H1 (cell line): ENCODE results near the gene PEPD. TPM values are rescaled to one million over a fixed set of nuclear protein-coding genes. Genes with fewer than 3 reads are reported as not detected.
A peak's percentile ranks its signal among the peaks of the same experiment; 100 is the strongest.

ENCODE experiments used
- CTCF ChIA-PET: fragments of 300-600 bp; sonication (Branson Sonifier 250); formaldehyde crosslinking; loops from one replicate; lab custom pipeline; 2021; ENCODE audit not compliant: partially characterized antibody; lab: Charles Lee
- POLR2A ChIA-PET: fragments of 300-600 bp; sonication (Branson Sonifier 250); formaldehyde crosslinking; loops from one replicate; lab custom pipeline; 2021; ENCODE audit warnings: inconsistent platforms; ENCODE audit not compliant: partially characterized antibody; lab: Charles Lee
- DNase-seq, 2 experiments: peaks; one replicate each; pipeline versions ENCODE4 v3.0.0 to v3.0.0-alpha.2; 2010 to 2022; ENCODE audit warnings: low spot score in 2 of 2, low read depth in 1 of 2, mixed read lengths in 1 of 2
- FAIRE-seq: peaks from 2 replicates; lab custom pipeline; 2011; peaks lifted over from hg19 to GRCh38; lab: Jason Lieb, UNC
- H2AFZ ChIP-seq: 2 replicates; pipeline ENCODE4 v1.8.1; 2012; ENCODE audit warnings: low read length, inconsistent platforms
- H2AK5ac ChIP-seq: 2 replicates; pipeline ENCODE4 v1.6.1; 2013; ENCODE audit warnings: low read depth, low read length
- H2BK120ac ChIP-seq: replicated peaks from 2 replicates; pipeline ENCODE3; 2013; ENCODE audit warnings: low read depth, low read length, inconsistent platforms
- H2BK12ac ChIP-seq: 2 replicates; pipeline ENCODE4 v1.6.1; 2013; ENCODE audit warnings: low read depth, low read length
- H2BK15ac ChIP-seq: 2 replicates; pipeline ENCODE4 v1.6.1; 2013; ENCODE audit warnings: low read length
- H2BK20ac ChIP-seq: 2 replicates; pipeline ENCODE4 v1.6.1; 2013; ENCODE audit warnings: low read length
- H2BK5ac ChIP-seq: 2 replicates; pipeline ENCODE4 v1.6.1; 2013; ENCODE audit warnings: low read depth, low read length
- H3K14ac ChIP-seq: 2 replicates; pipeline ENCODE4 v1.6.1; 2013; ENCODE audit warnings: inconsistent platforms; ENCODE audit not compliant: insufficient read length
- H3K18ac ChIP-seq: 2 replicates; pipeline ENCODE4 v1.6.1; 2013; ENCODE audit warnings: low read length; ENCODE audit errors: extremely low read depth
- H3K23ac ChIP-seq: 2 replicates; pipeline ENCODE4 v1.6.1; 2013; ENCODE audit warnings: inconsistent platforms; ENCODE audit not compliant: insufficient read length
- H3K23me2 ChIP-seq: 2 replicates; pipeline ENCODE4 v1.6.1; 2013; ENCODE audit warnings: low read depth, low read length
- H3K27ac ChIP-seq: 2 replicates; pipeline ENCODE4 v1.6.1; 2011; ENCODE audit warnings: low read depth, low read length, inconsistent platforms
- H3K27me3 ChIP-seq, 4 experiments: replicated peaks in 1 of 4; 1 replicate in 1 of 4; 2 replicates in 3 of 4; pipeline versions ENCODE4 v1.6.1 to v1.8.1; 2011 to 2013; ENCODE audit warnings: low read length in 3 of 4, mild to moderate bottlenecking in 3 of 4, inconsistent platforms in 2 of 4, mixed read lengths in 2 of 4, moderate library complexity in 1 of 4; ENCODE audit not compliant: control insufficient read depth in 3 of 4, insufficient read depth in 3 of 4; ENCODE audit errors: extremely low read depth in 1 of 4
- H3K36me3 ChIP-seq, 4 experiments: 2 replicates each; pipeline versions ENCODE4 v1.6.1 to v1.8.1; 2011 to 2013; ENCODE audit warnings: mild to moderate bottlenecking in 4 of 4, low read length in 3 of 4, moderate library complexity in 2 of 4, control low read depth in 1 of 4, inconsistent platforms in 1 of 4; ENCODE audit not compliant: insufficient read depth in 4 of 4, control insufficient read depth in 2 of 4
- H3K4ac ChIP-seq: replicated peaks from 2 replicates; pipeline ENCODE3; 2013; ENCODE audit warnings: low read length, low read depth, mixed read lengths, inconsistent platforms; ENCODE audit not compliant: insufficient read length
- H3K4me1 ChIP-seq, 4 experiments: replicated peaks in 1 of 4; 1 replicate in 1 of 4; 2 replicates in 3 of 4; pipeline versions ENCODE4 v1.6.1 to v1.8.1; 2011 to 2013; ENCODE audit warnings: low read length in 3 of 4, inconsistent platforms in 2 of 4, mixed read lengths in 1 of 4; ENCODE audit not compliant: insufficient read depth in 4 of 4, control insufficient read depth in 3 of 4
- H3K4me2 ChIP-seq, 2 experiments: 2 replicates each; pipeline versions ENCODE4 v1.6.1 to v1.8.1; 2011 to 2013; ENCODE audit warnings: low read depth in 2 of 2, low read length in 2 of 2, control low read depth in 1 of 2, inconsistent platforms in 1 of 2, mild to moderate bottlenecking in 1 of 2; ENCODE audit not compliant: insufficient read depth in 1 of 2
- H3K4me3 ChIP-seq, 4 experiments: fragments of 200-600, 300-600 bp in 1 of 4; sonication (generic), shearing (Covaris generic), sonication (Bioruptor Twin) in 1 of 4; 2 replicates each; pipeline versions ENCODE4 v1.5.1 to v1.8.1; 2011 to 2016; ENCODE audit warnings: low read length in 4 of 4, low read depth in 3 of 4, control low read depth in 2 of 4, inconsistent platforms in 2 of 4, mild to moderate bottlenecking in 2 of 4, mixed read lengths in 1 of 4, moderate library complexity in 1 of 4; ENCODE audit not compliant: insufficient read depth in 2 of 4; ENCODE audit errors: extremely low read depth in 1 of 4
- H3K56ac ChIP-seq: replicated peaks from 2 replicates; pipeline ENCODE3; 2013; ENCODE audit warnings: low read depth, mild to moderate bottlenecking, mixed read lengths, low read length, inconsistent platforms; ENCODE audit not compliant: insufficient read length
- H3K79me1 ChIP-seq: 2 replicates; pipeline ENCODE4 v1.6.1; 2013; ENCODE audit warnings: low read depth, low read length, control low read depth
- H3K79me2 ChIP-seq, 2 experiments: 2 replicates each; pipeline versions ENCODE4 v1.6.1 to v1.8.1; 2012 to 2013; ENCODE audit warnings: low read length in 2 of 2, mild to moderate bottlenecking in 2 of 2, inconsistent platforms in 1 of 2; ENCODE audit not compliant: insufficient read depth in 2 of 2, control insufficient read depth in 1 of 2
- H3K9ac ChIP-seq, 4 experiments: replicated peaks in 1 of 4; 1 replicate in 1 of 4; 2 replicates in 3 of 4; pipeline versions ENCODE4 v1.6.1 to v1.8.1; 2011 to 2013; ENCODE audit warnings: low read depth in 3 of 4, low read length in 3 of 4, control low read depth in 2 of 4, mild to moderate bottlenecking in 2 of 4, moderate library complexity in 2 of 4, inconsistent platforms in 1 of 4; ENCODE audit errors: extremely low read depth in 1 of 4
- H3K9me3 ChIP-seq, 2 experiments: 2 replicates each; pipeline versions ENCODE4 v1.6.1 to v1.8.1; 2012 to 2013; ENCODE audit warnings: mild to moderate bottlenecking in 2 of 2, moderate library complexity in 2 of 2, control low read depth in 1 of 2, inconsistent platforms in 1 of 2, low read depth in 1 of 2, low read length in 1 of 2, mixed read lengths in 1 of 2; ENCODE audit not compliant: insufficient read depth in 2 of 2
- H4K20me1 ChIP-seq, 2 experiments: replicated peaks in 1 of 2; 2 replicates each; pipeline versions ENCODE3 to v1.8.1; 2011 to 2013; ENCODE audit warnings: inconsistent platforms in 2 of 2, low read length in 2 of 2, mild to moderate bottlenecking in 1 of 2; ENCODE audit not compliant: insufficient read depth in 2 of 2, control insufficient read depth in 1 of 2
- H4K5ac ChIP-seq: 2 replicates; pipeline ENCODE4 v1.6.1; 2013; ENCODE audit warnings: low read length, low read depth, mixed read lengths, inconsistent platforms; ENCODE audit not compliant: insufficient read length
- H4K8ac ChIP-seq: 2 replicates; pipeline ENCODE4 v1.8.0; 2013; ENCODE audit warnings: mild to moderate bottlenecking, moderate library complexity, low read length, inconsistent platforms; ENCODE audit not compliant: insufficient read depth; ENCODE audit errors: extremely low read depth
- H4K91ac ChIP-seq: replicated peaks from 2 replicates; pipeline ENCODE3; 2013; ENCODE audit warnings: low read length, mixed read lengths, inconsistent platforms; ENCODE audit not compliant: insufficient read length
- BRCA1 ChIP-seq: IDR thresholded peaks from 2 replicates; pipeline ENCODE4 v1.6.1; 2012; ENCODE audit warnings: low read depth, low read length, improper control_type of control experiment
- CHD1 ChIP-seq: IDR thresholded peaks from 2 replicates; pipeline ENCODE4 v1.6.1; 2012; ENCODE audit warnings: low read depth, low read length, improper control_type of control experiment
- POU5F1 ChIP-seq: IDR thresholded peaks from 2 replicates; pipeline ENCODE4 v1.6.1; 2011; ENCODE audit warnings: low read depth, mild to moderate bottlenecking, low read length, moderate library complexity
- RAD21 ChIP-seq, 2 experiments: IDR thresholded peaks in 1 of 2; conservative IDR thresholded peaks in 1 of 2; 2 replicates each; pipeline ENCODE4 v1.6.1; 2011; ENCODE audit warnings: low read depth in 2 of 2, low read length in 2 of 2, improper control_type of control experiment in 1 of 2, inconsistent platforms in 1 of 2, mild to moderate bottlenecking in 1 of 2, moderate library complexity in 1 of 2
- RFX5 ChIP-seq: IDR thresholded peaks from 2 replicates; pipeline ENCODE4 v1.6.1; 2011; ENCODE audit warnings: low read depth, low read length, improper control_type of control experiment, borderline replicate concordance
- RXRA ChIP-seq: IDR thresholded peaks from 2 replicates; pipeline ENCODE4 v1.6.1; 2011; ENCODE audit warnings: low read depth, mild to moderate bottlenecking, low read length, moderate library complexity; ENCODE audit not compliant: insufficient read depth
- SIN3A ChIP-seq, 2 experiments: IDR thresholded peaks in 1 of 2; conservative IDR thresholded peaks in 1 of 2; 2 replicates each; pipeline ENCODE4 v1.6.1; 2011 to 2012; ENCODE audit warnings: low read length in 2 of 2, improper control_type of control experiment in 1 of 2, low read depth in 1 of 2, mild to moderate bottlenecking in 1 of 2
- SIX5 ChIP-seq: IDR thresholded peaks from 2 replicates; pipeline ENCODE4 v1.6.1; 2011; ENCODE audit warnings: mild to moderate bottlenecking, low read depth, low read length
- SP2 ChIP-seq: IDR thresholded peaks from 2 replicates; pipeline ENCODE4 v1.6.1; 2012; ENCODE audit warnings: mild to moderate bottlenecking, low read length, inconsistent platforms
- TAF7 ChIP-seq: optimal IDR thresholded peaks from 2 replicates; pipeline ENCODE3; 2011; ENCODE audit warnings: low read depth, mild to moderate bottlenecking, inconsistent platforms, low read length, moderate library complexity, borderline replicate concordance
- YY1 ChIP-seq: IDR thresholded peaks from 2 replicates; pipeline ENCODE4 v1.6.1; 2011; ENCODE audit warnings: low read depth, mild to moderate bottlenecking, low read length
- WGBS, 2 experiments: shearing (Covaris generic) in 1 of 2; methylation state at CpG; one replicate each; pipeline versions ENCODE4 v1.1.6 to v1.1.7; 2013 to 2015; ENCODE audit warnings: low lambda C conversion rate in 2 of 2, mixed read lengths in 2 of 2, inconsistent platforms in 1 of 2, low coverage in 1 of 2, missing lambda C conversion rate in 1 of 2; ENCODE audit not compliant: insufficient replicate concordance in 2 of 2, insufficient coverage in 1 of 2, insufficient read length in 1 of 2; ENCODE audit errors: extremely low coverage in 1 of 2, missing lambda C conversion rate in 1 of 2; 5-methylcytosine and 5-hydroxymethylcytosine counted together
- polyA plus RNA-seq, 7 experiments: library from polyadenylated mRNA; depleted of rRNA in 3 of 7; stranded (reverse) in 5 of 7; unstranded in 2 of 7; fragments of >200 nt in 5 of 7; fragments of 200-250 nt in 2 of 7; gene quantifications; 1 replicate in 5 of 7; 2 replicates in 1 of 7; 4 replicates in 1 of 7; pipeline versions ENCODE4 v1.2.1 to v1.2.3, GENCODE V29; 2011 to 2013; ENCODE audit warnings: missing spikeins in 2 of 7, mixed read lengths in 2 of 7
- total RNA-seq: library from RNA; stranded (reverse); fragmentation: NEBNext Ultra II Directional; extraction: Animal tissue kit (Norgen Biotek cat#: 25700); gene quantifications from 2 replicates; pipeline ENCODE4 v1.2.1, GENCODE V29; 2021
- TF ChIP-seq, protein P1 (sequence below): IDR thresholded peaks from 2 replicates; pipeline ENCODE4 v1.6.1; 2012; ENCODE audit warnings: inconsistent platforms

Gene PEPD
- total and polyA plus RNA-seq, 2 of the 8 experiments (the other 6 are each of a cell fraction or from before 2014, with no cell fraction given) = 84.1 to 178 TPM

DNA sequence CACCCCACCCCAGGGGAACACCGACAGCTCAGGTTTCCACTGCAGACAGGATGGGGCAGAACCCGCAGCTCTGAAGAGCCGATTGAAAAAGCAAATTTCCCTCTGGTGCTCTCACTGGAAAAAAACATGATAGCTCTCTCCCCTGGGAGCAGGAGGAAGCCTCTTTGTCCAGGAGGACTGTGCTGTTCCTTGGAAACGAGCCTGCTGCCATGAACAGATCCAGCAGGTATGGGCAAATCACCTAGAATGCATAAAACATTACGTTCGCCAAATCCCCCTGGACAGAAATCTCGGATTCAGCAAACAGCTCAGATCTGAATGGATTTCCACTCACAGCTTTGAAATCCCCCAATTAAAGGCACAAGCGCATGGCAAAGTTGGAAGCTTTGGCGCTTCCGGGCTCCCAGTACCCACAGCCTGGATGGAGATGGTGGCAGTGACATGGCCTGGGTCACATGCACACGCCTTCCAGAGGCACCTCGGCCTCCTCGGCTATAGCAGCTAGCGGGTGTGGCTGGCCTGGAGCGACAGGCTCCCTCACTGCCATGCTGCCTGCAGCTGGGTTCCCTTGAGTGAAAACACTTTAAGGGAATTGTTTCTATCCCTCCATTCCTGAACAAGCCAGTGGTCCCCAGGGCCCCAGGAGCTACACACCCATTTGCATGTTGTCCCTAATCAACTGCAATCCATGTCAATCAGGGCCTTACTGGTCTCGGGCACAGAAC, 89.0 kb downstream of the PEPD start:
- Histone ChIP-seq H3K4me3 (no peak overlapping the region), H3K9me3 (no peaks in the 10 kb centered on the region), H4K91ac (no peak overlapping the region), H4K5ac (no peak overlapping the region), H3K56ac (no peak overlapping the region), H4K8ac (no peak overlapping the region), H3K9ac (no peak overlapping the region), H2AK5ac (no peak overlapping the region), H4K20me1 (peaks cover 0 to 7% of the 10 kb centered on the region in 2 experiments), H2BK5ac (0 out of 2 replicates have a peak overlapping the region, but pooled peaks have one; percentile 35), H2BK120ac (no peak overlapping the region), H3K18ac (no peak overlapping the region), H3K4me2 (no peak overlapping the region), H3K36me3 (no peaks in the 10 kb centered on the region), H3K27ac (no peak overlapping the region), H3K27me3 (no peaks in the 10 kb centered on the region), H3K4ac (no peak overlapping the region), H2BK15ac (no peak overlapping the region), H3K14ac (no peak overlapping the region), H2BK20ac (no peak overlapping the region), H3K23ac (no peak overlapping the region), H3K23me2 (no peaks in the 10 kb centered on the region), H2BK12ac (no peak overlapping the region), H3K4me1 (peaks cover 0 to 4% (median 2%) of the 10 kb centered on the region in 4 experiments; a peak in 2 of 7 replicates), H3K79me2 (no peaks in the 10 kb centered on the region), H2AFZ (no peak overlapping the region), H3K79me1 (no peaks in the 10 kb centered on the region)
- POLR2A ChIA-PET = no interaction called here
- CTCF ChIA-PET = interaction anchor here (0.6 to 4.2 kb wide), 18 partner anchors 11 to 345 kb away, joined by 3 to 29 read pairs (median 4); no protein-coding TSS in a partner anchor
- DNase-seq (no peak), FAIRE-seq (no peak)
- 91% methylated on average over 14 of the region's 16 CpGs; no CpG with 5 or more reads in 1 of the 2 experiments for WGBS, 2 experiments
- TF ChIP-seq CHD1 (no peak), SIX5 (no peak), YY1 (no peak), RXRA (no peak), SIN3A (conservative IDR thresholded peaks at IDR 0.05 in 1 of 2, IDR thresholded peaks at IDR 0.05 in 1 of 2; ENCODE audit: low read depth in 1 of 2, low read length in 2 of 2) (no peak), TAF7 (no peak), SP2 (no peak), POU5F1 (no peak), RFX5 (no peak), BRCA1 (no peak), RAD21 (IDR thresholded peaks at IDR 0.05 in 1 of 2, conservative IDR thresholded peaks at IDR 0.05 in 1 of 2; ENCODE audit: low read depth in 2 of 2, low read length in 2 of 2) (no peak)
- TF ChIP-seq, protein P1, sequence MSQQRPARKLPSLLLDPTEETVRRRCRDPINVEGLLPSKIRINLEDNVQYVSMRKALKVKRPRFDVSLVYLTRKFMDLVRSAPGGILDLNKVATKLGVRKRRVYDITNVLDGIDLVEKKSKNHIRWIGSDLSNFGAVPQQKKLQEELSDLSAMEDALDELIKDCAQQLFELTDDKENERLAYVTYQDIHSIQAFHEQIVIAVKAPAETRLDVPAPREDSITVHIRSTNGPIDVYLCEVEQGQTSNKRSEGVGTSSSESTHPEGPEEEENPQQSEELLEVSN = no peak
